Activated CD4-positive, alpha-beta T cell treated with anti-CD3 and anti-CD28 coated beads, Interleukin-2, amount 50 U/mL, for 1 hour (primary cell): ENCODE data around the gene HHIP.

Experiments used
- DNase-seq: peaks from one replicate; pipeline ENCODE4 v3.0.0-alpha.2; 2020

Gene HHIP, protein sequence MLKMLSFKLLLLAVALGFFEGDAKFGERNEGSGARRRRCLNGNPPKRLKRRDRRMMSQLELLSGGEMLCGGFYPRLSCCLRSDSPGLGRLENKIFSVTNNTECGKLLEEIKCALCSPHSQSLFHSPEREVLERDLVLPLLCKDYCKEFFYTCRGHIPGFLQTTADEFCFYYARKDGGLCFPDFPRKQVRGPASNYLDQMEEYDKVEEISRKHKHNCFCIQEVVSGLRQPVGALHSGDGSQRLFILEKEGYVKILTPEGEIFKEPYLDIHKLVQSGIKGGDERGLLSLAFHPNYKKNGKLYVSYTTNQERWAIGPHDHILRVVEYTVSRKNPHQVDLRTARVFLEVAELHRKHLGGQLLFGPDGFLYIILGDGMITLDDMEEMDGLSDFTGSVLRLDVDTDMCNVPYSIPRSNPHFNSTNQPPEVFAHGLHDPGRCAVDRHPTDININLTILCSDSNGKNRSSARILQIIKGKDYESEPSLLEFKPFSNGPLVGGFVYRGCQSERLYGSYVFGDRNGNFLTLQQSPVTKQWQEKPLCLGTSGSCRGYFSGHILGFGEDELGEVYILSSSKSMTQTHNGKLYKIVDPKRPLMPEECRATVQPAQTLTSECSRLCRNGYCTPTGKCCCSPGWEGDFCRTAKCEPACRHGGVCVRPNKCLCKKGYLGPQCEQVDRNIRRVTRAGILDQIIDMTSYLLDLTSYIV

DNA sequence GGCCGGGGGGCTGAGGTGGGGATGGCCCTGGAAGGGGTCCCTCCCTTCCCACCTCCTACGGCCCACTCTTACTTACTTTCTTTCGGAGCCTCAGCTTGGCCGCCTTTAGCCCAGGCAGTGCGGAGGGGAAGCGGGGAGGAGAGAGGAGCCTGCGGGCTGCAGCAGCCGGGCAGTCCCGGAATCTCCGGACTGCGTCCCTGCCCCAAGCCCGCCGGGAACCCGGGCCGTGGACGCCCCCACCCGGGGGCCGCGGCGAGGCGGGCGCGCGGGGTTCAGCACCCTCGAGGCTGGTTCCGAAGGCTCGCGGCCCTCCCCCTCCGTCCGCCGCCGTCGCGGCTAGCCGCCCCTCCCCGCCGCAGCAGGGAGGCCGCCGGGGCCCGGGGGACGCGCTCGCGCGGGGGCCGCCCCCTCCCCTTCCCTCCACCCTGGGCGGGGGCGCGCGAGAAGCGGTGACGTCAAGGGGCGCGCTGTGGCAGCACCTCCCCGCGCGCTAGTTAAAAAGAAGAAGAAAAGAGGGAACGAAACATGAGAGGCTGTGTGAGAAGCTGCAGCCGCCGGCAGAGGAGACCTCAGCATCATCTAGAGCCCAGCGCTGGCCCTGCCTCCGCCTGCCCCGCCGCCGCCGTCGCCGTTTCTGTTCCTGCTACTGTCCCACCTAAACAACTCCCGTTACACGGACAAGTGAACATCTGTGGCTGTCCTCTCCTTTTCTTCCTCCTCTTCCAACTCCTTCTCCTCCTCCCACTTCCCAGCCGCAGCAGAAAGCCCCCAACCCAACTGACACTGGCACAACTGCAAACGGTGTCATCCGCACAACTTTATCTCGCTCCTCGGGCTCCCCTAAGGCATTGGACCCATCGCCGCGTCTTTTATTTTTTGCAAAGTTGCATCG, at the start of gene HHIP:
TSS of gene HHIP (plus strand) at position 526 of the 892 bp plus-strand sequence. CDS start 520 bp downstream, outside the sequence.
- no peak for DNase-seq

DNA sequence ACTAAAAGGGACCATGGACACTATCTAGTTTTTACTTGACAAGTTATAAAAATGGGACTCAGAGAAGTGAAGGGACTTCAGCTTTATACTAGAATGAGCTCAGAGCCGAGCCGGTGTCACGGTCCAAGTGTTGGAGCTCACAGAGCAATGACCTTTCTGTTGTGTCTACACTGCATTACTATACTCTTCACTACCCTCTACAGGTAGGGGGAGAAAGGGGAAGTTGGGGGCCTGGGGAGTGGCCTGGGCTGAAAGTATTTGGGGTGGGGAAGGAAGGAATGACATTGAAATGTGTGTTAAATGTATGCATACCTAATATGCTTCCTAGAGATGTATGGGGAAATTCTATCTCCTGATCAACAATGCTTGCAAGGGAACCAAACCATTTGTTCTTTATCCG, 48.8 kb upstream of the HHIP start:
- DNase-seq = no peak

DNA sequence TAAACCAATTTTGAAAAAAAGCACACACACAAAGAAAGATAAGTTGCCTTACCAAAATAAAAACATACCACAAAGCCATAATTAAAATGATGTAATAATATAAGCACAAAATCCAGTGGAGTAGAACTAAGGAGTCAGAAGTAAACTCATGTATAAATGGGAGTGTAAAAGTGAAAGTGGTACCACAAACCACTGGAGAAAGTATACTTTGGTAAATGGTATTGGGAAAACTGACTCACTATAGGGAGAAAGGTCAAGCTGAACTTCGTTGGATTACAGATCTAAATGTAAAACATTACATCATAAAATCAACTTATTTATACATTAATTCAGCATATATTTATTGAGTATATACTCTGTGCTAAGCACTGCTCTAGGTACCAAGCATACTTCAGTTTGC, 46.3 kb upstream of the HHIP start:
- no peak for DNase-seq

DNA sequence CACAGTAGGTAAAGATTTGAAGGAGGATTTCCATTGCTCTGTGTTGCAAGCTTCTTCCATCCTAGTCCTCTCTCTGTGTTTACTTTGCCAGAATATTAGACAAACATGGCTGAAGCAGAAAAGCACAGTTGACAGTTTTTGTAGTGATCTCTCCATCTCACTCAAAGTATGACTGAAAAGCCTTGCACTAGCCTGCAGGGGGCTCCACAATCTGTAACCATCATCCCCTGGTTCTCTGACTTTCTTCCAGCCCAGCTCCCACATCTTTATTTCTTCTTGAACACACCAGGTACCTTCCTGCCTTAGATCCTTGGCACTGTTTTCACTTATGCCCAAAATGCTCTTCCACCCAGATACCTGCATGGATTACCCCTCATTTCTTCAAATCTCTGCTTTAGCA, 34.1 kb upstream of the HHIP start:
- no peak for DNase-seq

DNA sequence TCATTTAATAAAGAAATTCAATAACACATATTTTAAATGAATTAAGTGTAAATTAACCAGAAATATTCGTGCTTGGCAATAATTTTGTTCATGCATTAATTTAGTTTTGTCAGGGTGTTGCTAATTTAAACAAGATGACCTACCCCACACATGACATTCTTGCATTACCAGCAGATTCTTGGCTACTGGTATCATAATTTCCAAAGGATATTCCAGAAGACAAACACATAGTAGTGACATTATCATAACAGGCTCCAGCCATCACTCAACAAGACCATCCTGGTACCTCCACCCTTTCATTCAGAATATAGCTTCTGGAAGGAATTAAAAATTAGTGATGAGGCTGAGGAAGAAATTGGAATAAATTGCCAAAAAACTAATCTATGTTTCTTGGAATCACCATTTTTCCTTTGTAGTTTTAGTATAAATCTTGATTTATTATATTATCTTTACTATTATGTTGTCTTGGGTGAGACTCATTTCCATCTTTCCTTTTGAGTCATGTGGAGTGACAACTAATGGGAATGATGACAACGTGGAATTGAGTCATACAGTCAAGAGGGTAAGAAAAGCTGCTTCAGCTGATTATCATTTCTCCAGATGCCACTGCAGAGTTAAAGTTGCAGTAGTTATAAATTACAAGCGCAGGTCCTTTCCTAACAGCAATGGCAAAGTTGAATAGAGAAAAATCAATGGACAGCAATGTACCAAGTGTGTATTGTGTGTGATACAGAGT, 30.9 kb upstream of the HHIP start:
- DNase-seq = no peak

DNA sequence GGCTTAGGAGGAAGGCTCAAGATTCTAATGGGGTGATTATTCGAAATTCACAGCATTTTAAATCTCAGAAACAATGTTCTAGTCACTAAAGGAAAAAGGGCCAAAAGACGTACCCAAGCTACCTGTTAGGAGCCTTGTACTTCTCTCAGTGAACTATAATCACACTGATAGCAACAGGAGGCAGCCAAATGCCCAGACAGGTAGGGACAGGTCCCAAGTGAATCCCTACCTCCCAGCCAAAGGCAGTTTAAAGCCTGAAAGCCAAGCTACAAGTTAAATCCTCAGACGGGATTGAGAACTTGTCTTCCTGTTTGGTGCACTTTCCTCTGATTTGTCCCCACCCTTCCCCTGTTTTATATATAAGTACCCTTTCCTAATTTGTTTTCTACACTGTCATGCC, 24.3 kb upstream of the HHIP start:
- DNase-seq = no peak

DNA sequence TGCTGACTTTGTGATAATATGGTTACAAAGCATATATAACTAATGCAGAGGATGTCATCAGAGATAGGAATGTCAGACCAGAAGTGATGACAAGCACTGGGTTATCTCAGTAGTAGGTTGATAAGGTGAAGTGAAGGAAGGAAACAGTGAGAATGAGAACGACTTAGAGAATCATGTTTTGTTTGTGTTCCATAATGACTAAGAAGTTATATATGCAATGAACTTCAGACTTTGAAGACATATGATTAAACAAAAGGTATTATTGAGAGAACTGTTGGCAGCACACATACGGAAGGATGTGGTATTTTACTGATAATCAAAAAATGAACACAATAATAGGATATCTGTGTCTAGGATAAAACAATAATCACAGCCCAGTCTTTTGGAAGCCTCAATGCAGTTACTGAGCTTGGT, 18.3 kb upstream of the HHIP start:
- DNase-seq = no peak

DNA sequence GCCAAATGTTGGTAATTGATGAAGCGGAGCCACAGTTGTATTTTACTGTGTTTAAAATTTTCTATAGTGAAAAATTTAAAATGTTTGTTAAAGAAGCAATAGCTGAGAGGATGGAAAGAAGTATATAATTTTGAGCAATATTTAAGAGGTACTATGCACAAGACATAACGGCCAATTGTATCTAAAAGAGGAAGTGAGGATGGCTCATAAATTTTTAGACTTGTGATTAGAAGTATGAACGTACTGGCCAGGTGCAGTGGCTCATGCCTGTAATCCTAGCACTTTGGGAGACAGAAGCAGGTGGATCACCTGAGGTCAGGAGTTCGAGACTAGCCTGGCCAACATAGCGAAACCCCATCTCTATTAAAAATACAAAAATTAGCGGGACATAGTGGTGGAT, 12.7 kb upstream of the HHIP start:
- no peak for DNase-seq

DNA sequence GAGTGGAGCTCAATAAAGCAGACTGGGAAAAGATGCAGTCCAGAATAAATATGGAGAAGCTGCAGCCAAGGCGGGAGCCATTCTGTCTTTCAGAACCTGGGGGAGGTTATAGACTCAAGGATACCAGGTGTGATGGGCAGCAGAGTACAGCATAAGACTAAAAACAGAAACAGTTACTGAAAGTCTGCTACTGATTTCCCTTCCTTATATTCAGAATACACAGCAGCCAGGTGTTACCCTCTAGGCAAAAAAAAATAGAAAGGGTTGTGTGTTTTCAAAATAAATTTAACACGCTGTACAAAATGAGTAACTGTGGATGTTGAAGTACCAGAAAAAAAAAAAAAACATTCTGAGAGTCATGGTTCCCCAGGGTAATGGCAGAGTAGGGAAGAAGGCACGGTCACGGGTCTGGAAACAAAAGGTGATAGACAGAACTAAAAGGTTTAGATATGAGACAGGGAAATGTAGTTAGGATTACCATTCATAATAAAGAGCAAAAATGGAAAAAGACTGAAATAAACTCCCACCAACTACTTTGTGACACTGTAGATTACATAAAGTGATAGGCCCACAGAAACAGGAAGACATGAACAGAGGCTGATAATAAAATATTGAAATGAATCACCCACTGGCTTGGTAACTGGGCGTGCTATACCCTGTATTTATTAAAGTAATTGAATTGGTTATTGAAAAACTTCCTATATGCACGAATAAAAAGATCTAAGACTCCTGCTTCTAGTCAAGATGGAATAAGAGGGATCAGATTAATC, 10.8 kb upstream of the HHIP start:
- no peak for DNase-seq

DNA sequence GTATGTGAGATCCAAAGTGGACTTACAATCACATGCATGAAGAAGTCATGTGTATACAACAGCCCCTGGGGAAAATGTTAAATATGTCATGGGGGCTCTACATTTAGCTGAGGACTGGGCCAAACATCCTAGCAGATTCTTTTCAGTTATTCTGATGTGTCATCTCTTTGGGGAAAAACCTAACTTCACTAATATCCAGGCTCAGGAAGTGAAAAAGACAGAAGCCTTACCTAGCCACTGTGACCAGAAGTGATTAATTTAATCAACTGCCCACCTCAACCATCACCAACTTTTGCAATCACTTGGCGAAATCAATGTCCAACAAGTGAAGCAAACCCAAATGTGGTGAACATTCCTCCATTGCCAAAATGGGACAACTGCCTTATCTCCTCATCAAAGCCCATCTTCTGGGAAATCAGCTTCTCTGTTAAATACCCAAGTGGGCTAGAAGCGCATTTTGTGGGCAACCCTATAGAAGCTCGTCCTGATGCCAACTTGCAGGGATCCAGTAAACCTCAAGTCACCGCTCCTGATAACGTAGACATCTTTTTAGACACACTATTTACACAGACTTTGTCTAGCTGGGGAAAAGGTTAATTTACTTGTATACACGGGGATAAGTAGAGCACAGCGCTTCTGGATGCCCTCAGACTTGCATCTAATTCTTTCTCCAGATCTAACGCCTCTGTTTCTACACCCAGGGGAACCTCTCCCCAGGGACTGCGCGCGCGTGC, 1.4 kb upstream of the HHIP start:
- DNase-seq = no peak

DNA sequence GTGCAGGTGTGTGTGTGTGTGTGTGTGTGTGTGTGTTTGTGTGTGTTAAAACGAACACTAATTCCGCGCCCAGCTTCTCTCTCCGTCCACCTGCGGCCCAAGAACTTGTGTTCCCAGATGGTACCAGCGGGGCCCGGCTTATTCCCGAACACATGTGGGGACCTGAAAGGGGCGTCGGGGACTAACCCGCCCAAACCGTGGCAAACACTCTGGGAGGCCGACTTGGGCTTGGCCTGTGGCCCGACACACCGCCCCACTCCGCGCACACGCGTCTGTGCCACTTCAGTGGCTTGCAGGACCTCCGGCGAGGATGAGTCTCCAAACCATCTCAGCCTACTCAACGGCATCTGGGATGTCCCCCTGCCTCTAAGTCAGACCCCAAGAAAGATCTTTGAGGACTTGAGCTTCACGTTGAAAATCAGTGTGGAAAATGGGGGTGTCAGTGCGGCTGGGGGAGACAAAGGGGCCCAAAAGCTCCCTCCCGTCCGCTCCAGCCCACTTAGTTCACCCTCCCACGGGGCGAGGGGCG, 790 bp upstream of the HHIP start:
- DNase-seq = no peak

DNA sequence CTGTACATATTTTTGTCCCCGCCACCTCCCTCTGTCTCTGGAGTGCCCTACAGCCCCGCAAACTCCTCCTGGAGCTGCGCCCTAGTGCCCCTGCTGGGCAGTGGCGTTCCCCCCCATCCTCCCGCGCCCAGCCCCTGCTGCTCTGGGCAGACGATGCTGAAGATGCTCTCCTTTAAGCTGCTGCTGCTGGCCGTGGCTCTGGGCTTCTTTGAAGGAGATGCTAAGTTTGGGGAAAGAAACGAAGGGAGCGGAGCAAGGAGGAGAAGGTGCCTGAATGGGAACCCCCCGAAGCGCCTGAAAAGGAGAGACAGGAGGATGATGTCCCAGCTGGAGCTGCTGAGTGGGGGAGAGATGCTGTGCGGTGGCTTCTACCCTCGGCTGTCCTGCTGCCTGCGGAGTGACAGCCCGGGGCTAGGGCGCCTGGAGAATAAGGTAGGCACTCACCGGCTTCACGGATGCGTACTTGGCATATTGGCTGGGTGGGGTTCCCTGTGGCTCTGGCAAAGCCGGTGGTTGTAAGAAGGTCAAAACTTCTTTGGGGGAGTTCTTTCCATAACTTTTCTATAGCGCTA, 653 bp downstream of the HHIP start:
- no peak for DNase-seq

DNA sequence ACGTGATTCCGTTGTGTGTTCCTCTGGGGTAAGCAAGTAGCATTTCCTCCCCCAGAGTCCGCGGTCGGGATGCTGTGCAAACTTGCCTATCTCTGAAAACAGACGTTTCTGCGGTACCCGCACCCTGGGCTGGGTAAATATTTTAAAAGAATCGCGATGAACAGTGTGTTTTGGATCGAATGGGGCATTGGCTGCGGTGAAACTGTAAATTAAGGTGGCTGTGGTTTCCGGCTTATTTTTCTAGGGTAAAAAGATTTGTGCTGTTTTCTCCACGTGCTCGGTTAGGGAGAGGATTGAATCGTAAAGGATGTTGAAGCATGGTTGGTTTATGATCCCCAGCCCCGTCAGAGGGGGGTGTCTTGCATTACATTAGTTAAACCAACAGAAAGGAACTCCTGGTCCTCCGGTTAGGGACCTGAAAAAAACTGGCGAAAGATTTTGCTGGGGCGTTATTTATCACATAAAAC, 1.2 kb downstream of the HHIP start:
- DNase-seq = no peak

DNA sequence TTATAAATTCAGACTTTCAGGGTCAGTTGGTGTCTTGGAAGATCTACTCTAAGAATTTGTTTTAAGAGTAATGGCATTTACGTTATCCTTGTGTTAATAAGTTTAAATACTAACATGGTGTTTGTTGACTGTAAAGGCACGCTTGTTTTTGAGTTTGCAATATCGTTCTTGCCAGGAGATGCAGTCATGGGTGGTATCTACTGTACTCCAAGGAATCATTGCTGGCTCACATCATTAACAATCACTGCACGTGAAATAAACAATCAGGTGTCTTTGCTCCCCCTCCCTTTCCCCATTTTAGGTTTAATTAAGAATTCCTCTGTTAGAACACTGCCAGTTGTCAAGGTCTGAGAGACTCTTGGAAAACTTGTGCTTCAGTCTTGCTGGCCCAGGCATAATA, 1.6 kb downstream of the HHIP start:
- DNase-seq = no peak

DNA sequence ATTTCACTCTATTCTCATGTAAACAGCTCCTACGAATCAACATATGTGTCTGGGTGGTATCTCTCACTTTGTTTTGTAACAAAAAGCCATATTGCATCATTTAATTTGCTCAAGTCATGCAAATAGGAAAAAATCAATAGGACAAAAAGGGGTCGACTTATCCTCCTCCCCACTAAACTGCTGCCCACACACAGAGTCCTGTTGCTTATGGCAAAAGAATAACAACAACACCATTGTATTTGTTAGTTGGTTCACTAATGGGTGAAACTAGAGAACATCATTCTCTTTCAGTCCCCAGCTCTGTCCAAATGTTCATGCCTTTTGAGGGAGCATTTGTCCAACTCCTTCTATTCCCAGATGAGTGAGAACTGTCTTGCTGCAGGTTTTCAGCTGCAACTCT, 2.1 kb downstream of the HHIP start:
- DNase-seq = no peak

DNA sequence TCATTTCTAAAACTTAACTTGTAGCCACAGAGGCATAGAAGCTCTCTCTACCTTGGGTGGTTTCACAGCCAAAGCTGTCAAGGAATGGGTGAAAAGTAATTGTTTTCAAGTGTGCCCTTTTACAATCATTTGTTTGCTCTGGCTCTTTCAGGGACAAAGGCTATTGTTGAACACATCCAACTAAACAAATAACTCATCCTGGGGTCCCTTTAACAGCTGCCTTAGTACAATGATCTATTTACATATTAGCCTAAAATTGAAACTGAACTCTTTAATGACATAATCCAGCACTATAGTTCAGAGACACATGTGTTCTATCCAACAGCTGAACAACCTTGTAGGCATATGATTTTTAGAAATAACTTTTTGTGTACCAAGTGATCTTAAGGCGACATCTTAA, 3.7 kb downstream of the HHIP start:
- no peak for DNase-seq

DNA sequence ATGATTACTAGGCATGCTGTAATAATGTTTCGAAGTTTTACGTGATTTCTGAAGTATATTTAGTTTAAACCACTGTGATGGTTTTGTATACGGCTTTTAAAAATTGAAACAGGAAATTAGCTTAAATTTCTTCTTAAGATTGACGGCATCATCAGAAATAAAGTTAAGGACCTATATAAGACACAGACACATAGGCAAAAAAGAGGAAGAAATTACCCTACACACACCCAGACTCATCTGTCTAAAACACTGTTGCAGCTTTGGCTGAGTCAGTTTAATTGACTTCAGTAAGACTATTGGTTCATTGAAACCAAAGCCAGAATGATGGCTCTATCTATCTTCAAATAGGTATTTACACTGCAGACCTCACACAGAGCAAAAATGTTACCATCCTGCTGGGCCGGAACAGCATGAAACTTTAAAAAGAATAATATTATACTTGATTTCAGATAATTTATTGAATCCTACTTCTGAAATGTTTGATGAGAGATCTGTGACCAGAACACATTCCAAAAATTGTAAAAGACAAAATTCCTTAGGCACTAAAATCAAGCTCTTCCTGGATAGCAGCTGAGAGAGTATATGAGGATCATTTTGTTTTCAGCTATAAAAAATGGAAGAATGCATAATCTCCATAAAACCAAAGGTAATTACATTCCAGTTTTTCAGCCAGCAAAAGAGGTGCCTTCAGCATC, 4.5 kb downstream of the HHIP start:
- no peak for DNase-seq

DNA sequence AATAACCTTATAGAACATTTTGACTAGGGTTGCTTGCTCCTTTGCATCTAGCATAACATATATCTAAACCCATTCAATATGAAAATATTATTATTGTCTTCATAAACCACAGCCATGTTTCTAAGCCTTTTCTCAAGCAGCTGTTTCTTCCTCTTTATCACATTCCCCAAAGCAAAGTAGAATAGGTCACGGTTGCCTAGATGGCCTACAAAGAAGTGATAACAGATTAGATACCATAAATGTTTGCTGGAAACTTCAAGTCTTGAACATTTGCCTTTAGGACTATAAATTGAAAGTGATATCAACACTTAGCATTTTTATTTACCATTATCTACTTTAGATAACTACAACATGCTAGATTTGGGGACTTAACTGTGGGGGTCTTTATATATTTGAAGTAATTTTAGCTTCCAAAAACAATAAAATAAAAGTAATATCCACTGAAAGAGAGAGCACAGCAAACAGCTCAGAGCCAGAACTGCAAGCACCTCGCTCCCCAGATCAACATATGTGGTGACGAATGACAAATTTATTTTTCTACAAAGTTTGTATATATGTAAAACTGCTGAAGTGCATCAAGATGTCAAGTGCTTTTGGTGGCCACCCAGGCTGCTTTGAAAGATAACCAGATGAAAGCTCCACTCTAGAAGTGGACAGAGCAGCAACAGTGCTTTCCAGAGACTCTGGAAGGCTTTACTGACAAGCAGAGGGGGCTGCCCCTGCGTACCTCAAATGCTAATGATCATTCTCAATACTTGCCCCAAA, 8.0 kb downstream of the HHIP start:
- no peak for DNase-seq

DNA sequence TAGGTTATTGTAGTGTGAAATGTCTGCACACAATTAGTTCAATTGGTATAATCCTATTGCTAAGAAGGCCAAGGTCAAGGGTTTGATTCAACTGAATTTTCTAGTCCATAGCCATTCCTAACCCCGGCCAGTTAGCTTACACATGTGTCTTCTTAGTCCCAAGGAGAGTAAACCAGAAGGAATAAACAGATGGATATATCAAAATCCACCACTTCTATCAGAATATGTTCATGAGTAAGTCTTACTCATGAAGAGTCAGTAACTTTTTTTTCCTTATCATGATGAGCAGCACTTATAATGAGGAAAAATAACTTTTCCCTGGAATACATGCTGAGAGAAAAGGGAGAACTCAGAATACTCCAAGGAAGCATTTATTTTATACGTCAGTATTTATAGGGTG, 9.5 kb downstream of the HHIP start:
- DNase-seq = no peak
